ENCODE results near the gene TP53AIP1.

The TP53AIP1 gene

GRCh38 chr11:128908391-128909246 lies 34.1 kb downstream of the TP53AIP1 start:
- no peak for DNase-seq (ENCODE audit: low read depth in 2 of 3, low spot score in 2 of 3)

DNA sequence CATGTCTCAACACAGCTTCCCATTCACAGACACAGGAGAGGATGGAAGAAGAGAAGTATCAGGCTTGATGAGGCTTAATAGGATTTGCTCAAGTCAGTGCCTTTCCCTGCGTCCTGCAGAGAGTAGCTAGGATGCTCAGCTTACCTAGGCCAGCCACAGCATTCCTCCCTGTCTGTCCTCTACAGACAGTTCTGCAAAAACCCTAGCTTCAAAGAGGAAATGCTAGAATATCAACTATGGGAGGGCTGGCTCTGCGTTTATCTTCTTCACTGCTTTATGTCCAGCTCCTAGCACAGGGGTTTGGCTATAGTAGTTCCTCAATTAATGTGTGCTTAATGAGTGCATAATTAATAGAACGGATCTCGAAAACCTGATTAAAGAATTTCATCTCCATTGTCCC lies 35.1 kb downstream of the TP53AIP1 start:
- no peak for DNase-seq (ENCODE audit: low read depth in 2 of 3, low spot score in 2 of 3)

GRCh38 chr11:128906185-128907050 lies 36.3 kb downstream of the TP53AIP1 start:
- DNase-seq (ENCODE audit: low read depth in 2 of 3, low spot score in 2 of 3): no peak

DNA sequence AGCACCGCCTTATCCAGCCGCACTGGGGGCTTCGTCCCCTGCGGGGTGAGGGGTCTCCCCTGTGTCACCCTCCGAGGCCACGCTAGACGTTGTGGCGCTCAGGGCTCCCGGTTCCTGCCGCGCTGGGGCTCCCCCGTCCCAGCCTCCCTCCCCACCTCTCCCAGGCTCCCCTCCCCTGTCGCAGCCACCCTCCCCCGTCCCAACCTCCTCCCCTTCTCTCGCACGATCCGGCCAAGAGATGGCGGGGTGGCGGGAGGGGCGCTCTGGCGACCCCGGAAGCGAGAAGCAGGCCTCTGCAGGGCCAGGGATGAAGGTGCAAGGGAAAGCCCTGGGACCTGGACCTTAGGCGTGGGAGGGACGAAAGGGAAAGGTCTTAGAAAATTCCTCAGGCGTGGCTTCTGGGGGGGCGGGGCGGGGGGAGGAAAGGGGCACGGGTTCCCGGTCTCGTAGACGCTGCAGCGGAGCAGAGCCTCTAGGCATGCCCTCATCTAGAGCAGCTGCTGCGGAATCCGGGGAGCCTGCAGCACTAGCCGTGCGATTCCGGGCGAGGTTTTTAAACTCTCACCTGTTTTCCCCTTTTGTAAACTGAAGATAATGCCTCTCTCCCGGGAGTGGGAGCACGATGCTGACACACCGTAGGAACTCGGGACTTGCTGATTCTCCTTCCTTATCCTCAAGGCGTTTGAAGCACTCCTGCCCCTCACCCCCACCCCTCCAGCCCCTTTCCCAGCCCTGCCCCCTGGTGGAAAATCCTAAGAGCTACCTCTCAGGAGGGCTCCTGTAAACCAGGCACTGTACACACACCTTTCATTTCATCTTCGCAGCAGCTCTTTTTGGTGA lies 37.1 kb downstream of the TP53AIP1 start:
- no peak for DNase-seq (ENCODE audit: low read depth in 2 of 3, low spot score in 2 of 3)

DNA sequence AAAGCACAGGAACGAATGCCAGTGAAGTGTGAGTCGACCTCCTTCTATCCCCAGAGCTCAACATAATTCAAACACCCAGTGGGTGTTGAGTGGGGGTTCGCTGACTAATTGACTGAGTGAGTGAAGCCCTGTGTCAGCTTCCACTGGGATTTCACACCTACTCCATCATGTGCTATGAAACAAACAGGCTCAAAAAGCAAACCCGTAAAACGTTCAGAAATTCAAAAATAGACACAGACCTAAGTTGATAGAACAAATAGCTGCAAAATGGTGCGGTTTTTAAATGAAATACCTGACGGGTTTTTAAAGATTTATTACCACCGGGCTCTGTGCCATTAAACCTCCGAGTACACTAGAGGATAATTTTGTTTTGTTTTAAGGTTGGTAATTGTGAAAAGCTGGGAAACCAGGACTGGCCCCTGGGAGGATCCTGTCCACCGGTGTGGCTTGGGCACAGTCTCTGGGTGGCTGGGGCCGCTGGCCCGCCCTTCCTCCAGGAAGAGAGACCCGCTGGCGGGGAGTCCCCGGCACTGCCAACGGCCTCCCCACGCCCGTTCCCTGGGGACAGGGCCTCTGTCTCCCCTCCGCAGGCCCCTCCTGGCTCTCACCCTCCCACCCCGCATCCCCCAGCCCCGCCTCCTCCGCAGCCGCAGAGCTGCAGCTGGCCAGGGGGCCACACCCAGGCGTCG lies 37.9 kb downstream of the TP53AIP1 start:
- DNase-seq (ENCODE audit: low read depth in 2 of 3, low spot score in 2 of 3): no peak

GRCh38 chr11:128904303-128904655 lies 38.4 kb downstream of the TP53AIP1 start:
- no peak for DNase-seq (ENCODE audit: low read depth in 2 of 3, low spot score in 2 of 3)

DNA sequence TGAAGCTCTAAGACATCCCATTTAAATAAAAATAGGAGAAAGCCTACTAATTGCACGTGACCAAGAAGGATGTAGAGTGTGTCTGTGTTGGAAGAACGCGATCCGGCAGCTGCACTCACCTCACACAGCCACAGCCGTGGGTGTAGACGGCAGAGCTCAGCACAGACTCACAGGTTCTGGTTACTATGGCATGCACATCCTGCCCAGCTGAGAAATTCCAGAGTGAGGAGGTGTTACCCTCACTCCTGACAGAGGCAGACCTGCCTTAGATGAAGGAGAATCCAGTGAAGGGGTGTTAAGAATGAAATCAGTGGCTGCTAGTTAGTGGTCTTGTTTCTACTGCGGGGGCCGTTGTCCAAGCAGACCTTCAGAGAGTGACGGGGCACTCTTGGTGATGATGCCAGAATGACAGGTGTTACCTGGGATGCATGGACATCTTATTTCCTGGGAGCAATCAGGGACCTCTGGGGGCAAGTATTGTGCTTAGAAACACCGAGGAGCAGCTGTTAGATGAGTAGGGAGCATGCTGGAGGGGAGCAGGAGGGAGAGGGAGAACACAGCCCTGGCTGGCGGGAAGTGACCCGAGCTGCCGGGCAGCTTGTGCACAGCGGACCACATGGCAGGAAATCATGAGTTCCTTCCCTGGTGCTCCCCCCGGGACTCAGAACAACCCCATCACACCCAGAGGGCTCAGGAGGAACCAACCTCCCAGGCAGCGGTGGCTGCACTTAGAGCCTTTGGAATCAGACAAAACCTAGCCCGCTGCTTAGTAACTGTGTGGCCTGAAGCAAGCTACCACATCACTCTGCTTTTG lies 39.2 kb downstream of the TP53AIP1 start:
- DNase-seq (ENCODE audit: low read depth in 2 of 3, low spot score in 2 of 3): no peak

- DNase-seq (ENCODE audit: low read depth in 2 of 3, low spot score in 2 of 3): no peak
These were observed 40.1 kb downstream of the TP53AIP1 start for GRCh38 chr11:128902515-128903066.

DNA sequence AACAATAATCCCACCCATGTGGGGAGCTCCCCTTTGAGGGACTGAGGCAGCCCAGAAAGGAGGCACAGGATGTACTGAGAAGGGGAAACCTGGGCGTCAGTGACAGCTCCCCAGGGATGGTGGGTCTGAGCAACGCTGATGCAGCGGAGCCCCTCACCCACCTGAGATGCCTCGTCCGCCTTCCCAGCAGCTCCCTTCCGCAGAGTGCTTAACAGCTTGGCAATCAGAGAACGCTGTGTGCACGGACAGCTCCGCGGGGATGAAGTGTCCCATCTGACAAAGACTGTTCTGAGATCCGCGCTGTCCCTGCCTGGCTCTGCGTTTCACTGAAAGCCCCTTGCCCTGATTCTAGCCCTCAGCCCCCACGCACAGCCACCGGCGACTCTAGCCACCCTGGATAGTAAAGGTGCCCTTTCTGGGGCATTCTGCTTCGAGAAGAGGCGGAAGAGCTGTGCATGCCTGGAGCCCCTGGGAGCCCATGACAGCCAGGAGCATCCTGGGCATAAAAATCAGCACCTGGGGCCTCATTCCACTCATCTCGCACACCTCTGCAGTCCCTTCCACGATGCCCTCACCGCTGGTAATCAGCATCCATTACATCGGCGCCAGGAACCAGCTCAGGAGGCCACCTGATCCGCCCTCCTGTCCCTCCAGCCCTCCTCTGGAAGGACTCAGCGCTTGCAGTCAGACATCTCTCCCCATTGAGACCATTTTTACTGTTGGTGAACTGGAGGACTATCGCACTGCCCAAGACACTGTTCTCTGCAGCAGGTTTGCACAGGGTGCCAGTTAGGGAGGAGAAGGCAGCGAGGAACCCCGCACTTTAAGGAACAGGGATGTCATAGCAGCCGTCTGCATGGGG lies 40.8 kb downstream of the TP53AIP1 start:
- no peak for DNase-seq (ENCODE audit: low read depth in 2 of 3, low spot score in 2 of 3)

DNA sequence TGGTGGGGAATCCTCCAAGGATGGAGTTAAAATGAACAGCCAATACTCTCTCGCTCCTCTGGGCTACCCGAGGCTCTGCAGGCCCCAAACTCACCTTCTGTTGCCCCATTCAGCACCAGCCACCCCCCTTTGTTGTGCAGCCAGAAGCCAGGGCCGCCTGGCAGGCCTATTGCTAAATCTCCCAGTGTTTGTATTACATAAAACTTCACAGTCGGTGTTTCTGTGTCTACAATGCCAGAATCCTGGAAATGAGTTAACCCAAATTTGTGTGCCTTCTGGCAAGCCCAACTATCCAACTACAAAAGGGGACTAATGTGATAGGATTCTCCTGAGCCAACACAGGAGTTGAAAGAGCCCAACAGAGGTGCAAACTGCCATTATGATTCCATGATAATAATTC lies 42.2 kb downstream of the TP53AIP1 start:
- no peak for DNase-seq (ENCODE audit: low read depth in 2 of 3, low spot score in 2 of 3)

DNA sequence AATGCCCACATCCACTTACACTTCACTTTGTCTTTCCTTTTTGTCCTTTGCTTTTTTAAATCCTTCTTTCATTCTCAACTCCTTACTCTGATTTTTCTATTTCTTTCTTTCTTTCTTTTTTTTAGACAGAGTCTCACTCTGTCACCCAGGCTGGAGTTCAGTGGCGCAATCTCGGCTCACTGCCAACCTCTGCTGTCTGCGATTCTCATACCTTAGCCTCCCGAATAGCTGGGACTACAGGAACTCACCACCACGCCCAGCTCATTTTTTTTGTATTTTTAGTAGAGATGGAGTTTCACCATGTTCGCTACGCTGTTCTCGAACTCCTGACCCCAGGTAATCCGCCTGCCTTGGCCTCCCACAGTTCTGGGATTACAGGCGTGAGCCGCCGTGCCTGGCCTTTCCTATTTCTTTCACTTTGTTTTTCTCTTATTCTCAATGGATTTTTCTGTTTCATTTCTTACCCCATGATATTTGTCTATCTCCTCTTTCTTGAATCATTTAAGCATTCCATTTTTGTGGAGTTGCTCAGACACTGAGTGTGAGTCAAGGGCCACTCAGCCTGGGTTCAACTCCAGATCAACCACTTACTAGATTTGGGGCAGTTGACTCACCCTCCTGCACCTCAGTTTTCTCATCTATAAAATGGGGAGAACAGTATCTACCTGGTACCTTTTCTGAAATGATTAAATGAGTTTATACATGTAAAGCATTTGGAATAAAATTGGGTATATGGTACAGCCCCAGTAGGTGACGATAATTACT lies 43.9 kb downstream of the TP53AIP1 start:
- DNase-seq (ENCODE audit: low read depth in 2 of 3, low spot score in 2 of 3): no peak

- DNase-seq (ENCODE audit: low read depth in 2 of 3, low spot score in 2 of 3): no peak
These were observed 44.8 kb downstream of the TP53AIP1 start for GRCh38 chr11:128897826-128898225.

- no peak for DNase-seq (ENCODE audit: low read depth in 2 of 3, low spot score in 2 of 3)
These were observed 46.3 kb downstream of the TP53AIP1 start for GRCh38 chr11:128896356-128896755.

DNA sequence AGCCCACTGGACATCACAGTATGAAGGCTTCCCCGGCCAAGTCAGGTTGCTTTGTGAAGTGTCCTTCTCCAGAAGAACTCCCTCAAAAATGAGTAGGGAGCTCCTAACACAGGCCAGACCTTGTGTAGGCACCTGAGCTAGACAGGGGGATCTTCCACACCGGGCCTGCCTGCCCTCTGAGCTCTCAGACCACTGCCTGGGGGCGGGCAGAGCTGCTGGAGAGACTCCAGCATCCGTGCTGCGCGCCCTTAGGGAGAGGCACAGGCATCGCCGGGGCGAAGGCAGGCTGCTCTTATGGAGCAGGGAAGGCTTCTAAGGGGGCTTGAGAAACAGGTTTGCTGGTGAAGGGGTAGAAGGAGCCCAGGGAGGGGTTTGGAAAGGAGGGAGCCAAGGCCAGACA lies 47.1 kb downstream of the TP53AIP1 start:
- no peak for DNase-seq (ENCODE audit: low read depth in 2 of 3, low spot score in 2 of 3)

DNA sequence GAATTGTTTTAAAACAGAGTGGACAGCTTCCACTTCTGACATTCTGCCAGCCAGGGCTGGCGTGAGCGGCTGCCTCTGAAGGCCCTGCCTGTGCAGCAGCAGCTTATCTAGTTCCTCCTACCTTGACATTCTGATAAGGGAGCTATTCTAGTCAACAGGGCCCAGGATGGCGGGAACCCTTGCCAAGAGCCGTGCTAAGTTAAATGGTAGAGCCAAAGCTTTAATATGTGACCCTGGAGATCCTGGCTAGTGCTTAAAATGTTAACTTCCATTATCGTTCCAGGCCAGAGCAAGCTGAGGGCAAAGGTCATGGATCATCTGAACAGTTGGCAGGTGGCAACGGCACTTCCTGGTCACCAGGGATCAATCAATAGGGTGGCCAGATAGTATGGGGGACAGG lies 48.0 kb downstream of the TP53AIP1 start:
- DNase-seq (ENCODE audit: low read depth in 2 of 3, low spot score in 2 of 3): no peak

DNA sequence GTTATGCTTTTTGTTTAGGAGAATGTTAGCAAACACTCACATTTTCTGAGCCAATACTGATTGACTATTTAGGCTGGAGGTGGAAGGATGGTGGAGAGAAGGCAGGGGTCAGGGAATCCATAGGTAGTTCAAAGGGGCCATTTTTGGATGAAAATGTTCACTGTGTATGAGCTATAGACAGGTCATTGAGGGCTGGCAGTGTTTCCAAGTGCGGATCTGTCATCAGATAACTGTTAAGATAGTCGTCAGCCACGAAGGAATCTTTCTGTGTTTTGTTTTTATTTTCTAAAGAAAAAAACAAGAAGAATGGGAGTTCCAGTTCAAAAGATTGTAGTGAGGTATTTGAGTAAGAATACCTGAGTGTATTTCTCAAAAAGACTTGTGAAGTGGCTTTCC lies 48.4 kb downstream of the TP53AIP1 start:
- no peak for DNase-seq (ENCODE audit: low read depth in 2 of 3, low spot score in 2 of 3)

GRCh38 chr11:128893578-128894285 lies 48.9 kb downstream of the TP53AIP1 start:
- no peak for DNase-seq (ENCODE audit: low read depth in 2 of 3, low spot score in 2 of 3)
